Peyer's patch (tissue), 4 donors: ENCODE measurements around the gene MAGEB2. TPM values are rescaled to one million over a fixed set of nuclear protein-coding genes. Genes with fewer than 3 reads are reported as not detected.

Source experiments
- DNase-seq, 3 donors: peaks; one replicate each; pipeline ENCODE4 v3.0.0-alpha.2; 2017 to 2019
- H3K27ac ChIP-seq, 4 donors: fragments of 200-600 bp; sonication (generic); one replicate each; pipeline ENCODE4 v1.5.1; 2016 to 2019
- H3K27me3 ChIP-seq, 2 donors: fragments of 200-600 bp; sonication (generic); one replicate each; pipeline ENCODE4 v1.5.1; 2019
- H3K36me3 ChIP-seq, 3 donors: fragments of 200-600 bp; sonication (generic); one replicate each; pipeline ENCODE4 v1.5.1; 2016 to 2019
- H3K4me1 ChIP-seq, 4 donors: fragments of 200-600 bp; sonication (generic); one replicate each; pipeline ENCODE4 v1.5.1; 2016 to 2019
- H3K4me3 ChIP-seq, 4 donors: fragments of 200-600 bp; sonication (generic); 1 replicate in 3 of 4; 2 replicates in 1 of 4; pipeline ENCODE4 v1.5.1; 2016 to 2019; ENCODE audit warnings: mild to moderate bottlenecking in 1 of 4
- H3K9me3 ChIP-seq, 4 donors: fragments of 200-600 bp; sonication (generic); one replicate each; pipeline ENCODE4 v1.5.1; 2016 to 2019; ENCODE audit warnings: mild to moderate bottlenecking in 1 of 4
- POLR2A ChIP-seq, 2 donors: fragments of 450-650 bp; IDR thresholded peaks; one replicate each; pipeline ENCODE4 v1.5.1; 2017; ENCODE audit warnings: antibody characterized with exemption in 2 of 2, mild to moderate bottlenecking in 2 of 2, moderate library complexity in 2 of 2
- total RNA-seq, 4 donors: library from RNA; depleted of rRNA; stranded (reverse); fragments of >200 nt; gene quantifications; one replicate each; pipeline ENCODE4 v1.1.0, GENCODE V29; 2016
- TF ChIP-seq, protein P1 (sequence below), 6 experiments: fragments of 450-650 bp in 4 of 6; fragments of 200-600 bp in 2 of 6; sonication (generic) in 1 of 6; IDR thresholded peaks; one replicate each; pipeline ENCODE4 v1.5.1; 2017 to 2019; ENCODE audit warnings: antibody characterized with exemption in 6 of 6, mild to moderate bottlenecking in 3 of 6, moderate library complexity in 1 of 6

MAGEB2 gene
- total RNA-seq, 4 donors from 2014 or later: not detected

DNA sequence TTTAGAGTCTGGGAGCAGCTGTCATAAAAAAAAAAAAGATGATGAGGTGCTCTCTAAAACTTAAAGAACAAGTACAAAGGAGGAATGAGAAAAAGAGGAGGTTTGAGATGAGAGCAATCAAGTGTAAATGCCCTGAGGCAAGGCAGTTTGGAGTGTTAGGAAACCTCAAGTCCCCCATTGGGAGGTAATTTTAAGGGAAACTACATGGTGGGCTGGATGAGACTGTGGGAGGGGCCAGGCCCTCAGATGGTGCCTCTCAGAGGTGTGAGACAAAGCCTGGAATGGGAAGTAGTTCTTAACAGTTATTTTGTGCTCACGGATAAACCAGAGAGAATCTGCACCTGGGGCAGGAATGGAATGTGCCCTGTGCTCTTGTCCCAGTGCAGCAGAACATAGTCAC lies 13.2 kb downstream of the MAGEB2 start:
- H3K36me3 ChIP-seq: no peaks in the 10 kb centered on the region
- no peaks in the 10 kb centered on the region for H3K9me3 ChIP-seq
- TF ChIP-seq, protein P1, sequence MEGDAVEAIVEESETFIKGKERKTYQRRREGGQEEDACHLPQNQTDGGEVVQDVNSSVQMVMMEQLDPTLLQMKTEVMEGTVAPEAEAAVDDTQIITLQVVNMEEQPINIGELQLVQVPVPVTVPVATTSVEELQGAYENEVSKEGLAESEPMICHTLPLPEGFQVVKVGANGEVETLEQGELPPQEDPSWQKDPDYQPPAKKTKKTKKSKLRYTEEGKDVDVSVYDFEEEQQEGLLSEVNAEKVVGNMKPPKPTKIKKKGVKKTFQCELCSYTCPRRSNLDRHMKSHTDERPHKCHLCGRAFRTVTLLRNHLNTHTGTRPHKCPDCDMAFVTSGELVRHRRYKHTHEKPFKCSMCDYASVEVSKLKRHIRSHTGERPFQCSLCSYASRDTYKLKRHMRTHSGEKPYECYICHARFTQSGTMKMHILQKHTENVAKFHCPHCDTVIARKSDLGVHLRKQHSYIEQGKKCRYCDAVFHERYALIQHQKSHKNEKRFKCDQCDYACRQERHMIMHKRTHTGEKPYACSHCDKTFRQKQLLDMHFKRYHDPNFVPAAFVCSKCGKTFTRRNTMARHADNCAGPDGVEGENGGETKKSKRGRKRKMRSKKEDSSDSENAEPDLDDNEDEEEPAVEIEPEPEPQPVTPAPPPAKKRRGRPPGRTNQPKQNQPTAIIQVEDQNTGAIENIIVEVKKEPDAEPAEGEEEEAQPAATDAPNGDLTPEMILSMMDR (IDR thresholded peaks at IDR 0.05): no peak
- no peak for TF ChIP-seq POLR2A (IDR thresholded peaks at IDR 0.05)
- H3K27ac ChIP-seq: no peak overlapping the region
- no peak overlapping the region for H3K4me3 ChIP-seq
- H3K27me3 ChIP-seq: no peaks in the 10 kb centered on the region
- H3K4me1 ChIP-seq: no peaks in the 10 kb centered on the region
- no peak for DNase-seq

DNA sequence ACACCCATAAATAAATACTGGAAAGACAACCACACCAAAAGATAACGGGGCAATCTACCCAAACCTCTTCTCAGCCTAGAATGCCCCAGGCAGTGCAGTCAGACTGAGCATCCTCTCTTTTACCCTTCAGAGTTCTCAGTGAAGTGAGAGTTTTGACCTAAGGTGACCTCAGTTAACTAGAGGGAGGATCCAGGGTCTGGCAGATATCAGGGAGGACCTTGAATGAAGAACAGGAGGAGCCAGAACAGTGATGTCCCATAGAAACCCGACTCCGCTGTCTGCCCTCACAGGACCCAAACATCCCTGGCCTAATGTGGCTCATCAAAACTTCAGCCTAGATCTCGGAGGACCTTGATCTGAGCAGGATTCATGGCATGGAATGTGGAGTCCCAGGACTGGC lies 15.0 kb downstream of the MAGEB2 start, which contains the start of gene MAGEB3:
Gene MAGEB3, plus strand, starts transcription at position 263 of the 400 bp plus-strand sequence. CDS start 5,268 bp downstream, outside the sequence.
- no peak for DNase-seq
- H3K9me3 ChIP-seq: no peaks in the 10 kb centered on the region
- H3K4me3 ChIP-seq: no peak within 1 kb of the TSS
- no peaks in the 10 kb centered on the region for H3K27me3 ChIP-seq
- H3K4me1 ChIP-seq: no peaks in the 10 kb centered on the region
- H3K27ac ChIP-seq: no peak within 1 kb of the TSS
- no peaks in the 10 kb centered on the region for H3K36me3 ChIP-seq
- TF ChIP-seq, protein P1 (IDR thresholded peaks at IDR 0.05): no peak
- no peak for TF ChIP-seq POLR2A (IDR thresholded peaks at IDR 0.05)

DNA sequence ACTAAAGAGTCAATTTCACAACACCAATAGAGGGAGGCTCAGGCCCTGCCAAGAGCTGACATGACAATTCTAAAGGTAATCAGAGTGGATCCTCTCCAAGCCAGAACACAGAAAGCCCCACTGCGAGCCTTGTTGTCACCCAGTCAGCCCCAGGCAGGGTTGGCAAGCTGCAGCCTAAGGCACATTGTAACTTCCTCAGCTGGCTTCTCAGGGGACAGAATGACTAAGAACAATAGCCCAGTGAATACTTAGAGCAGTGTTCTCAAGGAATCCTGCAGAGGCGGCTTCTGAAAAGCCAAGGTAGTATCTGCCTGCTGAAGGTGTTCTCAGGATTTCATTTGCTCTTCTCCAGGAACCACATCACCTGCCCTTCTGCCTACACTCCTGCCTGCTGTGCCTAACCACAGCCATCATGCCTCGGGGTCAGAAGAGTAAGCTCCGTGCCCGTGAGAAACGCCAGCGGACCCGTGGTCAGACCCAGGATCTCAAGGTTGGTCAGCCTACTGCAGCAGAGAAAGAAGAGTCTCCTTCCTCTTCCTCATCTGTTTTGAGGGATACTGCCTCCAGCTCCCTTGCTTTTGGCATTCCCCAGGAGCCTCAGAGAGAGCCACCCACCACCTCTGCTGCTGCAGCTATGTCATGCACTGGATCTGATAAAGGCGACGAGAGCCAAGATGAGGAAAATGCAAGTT lies 26.5 kb downstream of the MAGEB2 start, which contains the start of gene MAGEB4:
Gene MAGEB4, plus strand, starts transcription at position 277 of the 692 bp plus-strand sequence. Its CDS starts 136 bp downstream, at position 413.
- no peak for DNase-seq
- no peak within 1 kb of the TSS for H3K4me3 ChIP-seq
- H3K4me1 ChIP-seq: no peaks in the 10 kb centered on the region
- no peak within 1 kb of the TSS for H3K27ac ChIP-seq
- no peak for TF ChIP-seq POLR2A (IDR thresholded peaks at IDR 0.05)
- TF ChIP-seq, protein P1 (IDR thresholded peaks at IDR 0.05): no peak
- H3K27me3 ChIP-seq: no peaks in the 10 kb centered on the region
- H3K36me3 ChIP-seq: no peaks in the 10 kb centered on the region
- no peaks in the 10 kb centered on the region for H3K9me3 ChIP-seq

DNA sequence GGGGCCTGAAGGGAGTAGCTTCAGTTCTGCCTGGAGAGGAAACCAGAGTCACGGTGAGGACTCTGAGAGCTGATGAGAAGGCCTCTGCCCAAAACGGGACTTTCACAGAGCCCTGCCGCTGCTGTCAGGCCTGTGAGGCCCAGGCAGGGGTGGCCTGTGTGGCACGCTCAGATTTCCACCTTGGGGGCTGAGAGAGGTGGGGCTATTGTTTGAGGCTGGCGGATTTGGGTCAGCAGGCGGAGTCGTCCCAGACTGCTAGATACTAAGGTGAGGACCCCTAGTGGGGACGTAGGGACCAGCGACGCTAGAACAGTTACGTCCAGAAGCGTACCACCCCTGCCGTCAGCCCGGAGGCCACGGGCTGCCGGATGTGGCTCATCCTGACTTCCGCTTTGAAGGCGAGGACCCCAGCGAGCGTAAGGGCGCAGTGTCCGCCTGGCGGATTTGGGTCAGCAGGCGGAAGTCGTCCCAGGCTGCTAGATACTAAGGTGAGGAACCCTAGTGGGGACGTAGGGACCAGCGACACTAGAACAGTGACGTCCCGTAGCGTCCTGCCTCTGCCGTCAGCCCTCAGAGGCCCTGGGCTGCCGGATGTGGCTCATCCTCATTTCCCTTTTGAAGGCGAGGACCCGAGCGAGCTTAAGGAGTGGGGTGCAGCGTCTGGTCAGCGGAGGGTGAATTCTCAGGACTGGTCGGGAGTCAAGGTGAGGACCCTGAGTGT lies 31.6 kb downstream of the MAGEB2 start, which contains the start of gene MAGEB1:
Gene MAGEB1, plus strand, starts transcription at position 378 of the 721 bp plus-strand sequence. CDS start 3,348 bp downstream, outside the sequence.
- Histone ChIP-seq H3K4me1 (no peaks in the 10 kb centered on the region), H3K27me3 (no peaks in the 10 kb centered on the region), H3K9me3 (no peaks in the 10 kb centered on the region), H3K27ac (no peak within 1 kb of the TSS), H3K36me3 (no peaks in the 10 kb centered on the region), H3K4me3 (no peak within 1 kb of the TSS)
- TF ChIP-seq, protein P1 (IDR thresholded peaks at IDR 0.05): no peak
- no peak for TF ChIP-seq POLR2A (IDR thresholded peaks at IDR 0.05)
- DNase-seq: no peak

DNA sequence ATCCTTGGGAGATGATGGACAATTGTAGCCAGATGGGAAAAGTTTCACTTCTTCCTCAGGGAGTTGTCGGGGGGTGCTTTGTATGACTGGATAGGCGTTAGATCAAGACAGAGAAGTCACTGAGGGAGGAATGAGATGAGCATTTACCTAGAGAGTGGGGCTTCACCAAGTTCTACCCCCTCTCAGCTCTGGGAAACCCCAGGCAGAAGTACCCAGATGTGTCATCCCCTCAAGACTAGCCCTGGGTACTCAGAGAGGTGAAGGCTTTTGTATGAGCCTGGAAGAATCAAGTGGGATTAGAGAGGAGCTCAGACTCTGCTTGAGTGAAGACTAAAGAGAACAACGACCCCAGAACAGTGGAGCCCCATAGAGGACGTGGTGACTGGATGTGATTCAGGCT lies 33.5 kb downstream of the MAGEB2 start:
- Histone ChIP-seq H3K4me3 (no peak overlapping the region), H3K27ac (no peak overlapping the region), H3K9me3 (no peaks in the 10 kb centered on the region), H3K36me3 (no peaks in the 10 kb centered on the region), H3K27me3 (no peaks in the 10 kb centered on the region), H3K4me1 (no peaks in the 10 kb centered on the region)
- TF ChIP-seq, protein P1 (IDR thresholded peaks at IDR 0.05): no peak
- no peak for TF ChIP-seq POLR2A (IDR thresholded peaks at IDR 0.05)
- no peak for DNase-seq
